Upper lobe of left lung (tissue), 6 donors: Measurements from ENCODE around the gene PCDHGA11. TPM values are rescaled to one million over a fixed set of nuclear protein-coding genes. Genes with fewer than 3 reads are reported as not detected.
"Not testable (repeated sequence)": the region's sequence is repeated elsewhere in the genome, so short reads cannot be mapped to it uniquely, and the experiment has no call there.

Experiments
- ATAC-seq, 2 donors: fragments of 200-7000 bp; cut with Tn5 transposase; one replicate each; pipeline ENCODE4 v1.9.1; 2022; ENCODE audit warnings: mild to moderate bottlenecking in 2 of 2, moderate library complexity in 2 of 2; ENCODE audit not compliant: low FRiP score in 2 of 2
- DNase-seq, 2 donors: peaks; one replicate each; pipeline ENCODE4 v3.0.0-alpha.2; 2019 to 2020
- H3K27ac ChIP-seq, 4 donors: fragments of 200-600 bp; sonication (generic); one replicate each; pipeline ENCODE4 v1.5.1; 2016 to 2019
- H3K27me3 ChIP-seq, 4 donors: fragments of 200-600 bp; sonication (generic); one replicate each; pipeline ENCODE4 v1.5.1; 2017 to 2019
- H3K36me3 ChIP-seq, 4 donors: fragments of 200-600 bp; sonication (generic); one replicate each; pipeline ENCODE4 v1.5.1; 2016 to 2019
- H3K4me1 ChIP-seq, 4 donors: fragments of 200-600 bp; sonication (generic); one replicate each; pipeline ENCODE4 v1.5.1; 2018 to 2019
- H3K4me3 ChIP-seq, 4 donors: fragments of 200-600 bp; sonication (generic); one replicate each; pipeline ENCODE4 v1.5.1; 2017 to 2019; ENCODE audit warnings: mild to moderate bottlenecking in 2 of 4, moderate library complexity in 1 of 4
- H3K9me3 ChIP-seq, 4 donors: fragments of 200-600 bp; sonication (generic); one replicate each; pipeline ENCODE4 v1.5.1; 2018 to 2019
- CTCF ChIP-seq, 6 experiments: fragments of 450-650 bp in 4 of 6; fragments of 200-600 bp in 2 of 6; sonication (generic) in 2 of 6; IDR thresholded peaks; one replicate each; pipeline ENCODE4 v1.5.1; 2016 to 2019; ENCODE audit warnings: antibody characterized with exemption in 6 of 6
- EP300 ChIP-seq, 4 donors: sonication (generic); formaldehyde crosslinking; IDR thresholded peaks; one replicate each; pipeline ENCODE4 v1.5.1; 2017; ENCODE audit warnings: antibody characterized with exemption in 4 of 4, control low read depth in 2 of 4
- POLR2A ChIP-seq, 4 donors: fragments of 450-650 bp; IDR thresholded peaks; one replicate each; pipeline ENCODE4 v1.5.1; 2016 to 2017; ENCODE audit warnings: antibody characterized with exemption in 4 of 4, mild to moderate bottlenecking in 2 of 4
- POLR2AphosphoS5 ChIP-seq, 2 donors: sonication (generic); formaldehyde crosslinking; IDR thresholded peaks; one replicate each; pipeline ENCODE4 v1.5.1; 2017; ENCODE audit warnings: antibody characterized with exemption in 2 of 2
- WGBS, 2 donors: methylation state at CpG; one replicate each; pipeline ENCODE4 v1.1.5; 2017 to 2018; 5-methylcytosine and 5-hydroxymethylcytosine counted together
- total RNA-seq, 6 donors: library from RNA; depleted of rRNA in 4 of 6; stranded (reverse); fragments of >200 nt in 4 of 6; gene quantifications; one replicate each; pipeline versions ENCODE4 v1.1.0 to v1.2.1, GENCODE V29; 2016 to 2021
- donor health status: DM: no; HTN: no; CAD: no; lungs with moderate emphysema.
- donor health status: DM: no; HTN: yes; CAD: no; lungs with severe emphysema.

Gene PCDHGA11
- total RNA-seq, 6 donors from 2014 or later: 2.0 to 16.8 (median 2.3) TPM

GRCh38 chr5:141393267-141393666 is 27.6 kb upstream of the PCDHGA11 start:
- Histone ChIP-seq H3K9me3 (peaks cover 30 to 88% (median 78%) of the 10 kb centered on the region in 4 donors), H3K4me1 (no peaks in the 10 kb centered on the region), H3K36me3 (no peaks in the 10 kb centered on the region), H3K27me3 (no peaks in the 10 kb centered on the region), H3K4me3 (no peak overlapping the region), H3K27ac (no peak overlapping the region)
- TF ChIP-seq CTCF (IDR thresholded peaks at IDR 0.05) (no peak), EP300 (IDR thresholded peaks at IDR 0.05) (no peak), POLR2AphosphoS5 (IDR thresholded peaks at IDR 0.05) (no peak), POLR2A (IDR thresholded peaks at IDR 0.05) (no peak)
- DNase-seq (no peak), ATAC-seq (no peak)
- WGBS, 2 donors: 35 to 44% methylated on average over 16 to 19 of the region's 21 CpGs

- H3K9me3 ChIP-seq: peaks cover 28 to 87% (median 78%) of the 10 kb centered on the region in 4 donors
Observed at GRCh38 chr5:141394401-141395187, 26.3 kb upstream of the PCDHGA11 start.

GRCh38 chr5:141397756-141398551 is 22.9 kb upstream of the PCDHGA11 start, which contains the start of gene PCDHGB5:
TSS of gene PCDHGB5 (plus strand) at chr5:141397947. CDS start at chr5:141398128, 181 bp downstream.
- ATAC-seq (peak; percentile 80 to 87), DNase-seq (peak in 1 of 2 donors; percentile 47)
- Histone ChIP-seq H3K4me3 (peak within 1 kb of the TSS in 3 of 4 donors; percentile 33 to 43 (median 34)), H3K9me3 (peaks cover 41 to 83% (median 76%) of the 10 kb centered on the region in 4 donors)
- not testable (repeated sequence) for H3K36me3 ChIP-seq, H3K27me3 ChIP-seq, H3K27ac ChIP-seq, H3K4me1 ChIP-seq
- 6 to 13% methylated on average over 23 to 25 of the region's 43 CpGs for WGBS, 2 donors
- peak in 5 of 6 experiments; percentile 19 to 57 (median 48) for TF ChIP-seq CTCF (IDR thresholded peaks at IDR 0.05)

More at GRCh38 chr5:141394401-141395187, 26.3 kb upstream of the PCDHGA11 start:
- not testable (repeated sequence) for H3K4me1 ChIP-seq, H3K36me3 ChIP-seq, H3K27ac ChIP-seq, H3K4me3 ChIP-seq, H3K27me3 ChIP-seq, ATAC-seq
- WGBS, 2 donors: 35 to 36% methylated on average over 17 to 32 of the region's 53 CpGs
- DNase-seq: peak in 1 of 2 donors; percentile 68

- 33 to 37% methylated on average over 8 to 15 of the region's 15 CpGs for WGBS, 2 donors
- no peaks in the 10 kb centered on the region for H3K4me1 ChIP-seq
- ATAC-seq: no peak
- DNase-seq: no peak
- H3K9me3 ChIP-seq: peaks cover 42 to 83% (median 76%) of the 10 kb centered on the region in 4 donors
- no peaks in the 10 kb centered on the region for H3K27me3 ChIP-seq
- TF ChIP-seq POLR2A (IDR thresholded peaks at IDR 0.05) (no peak), CTCF (IDR thresholded peaks at IDR 0.05) (no peak), POLR2AphosphoS5 (IDR thresholded peaks at IDR 0.05) (no peak)
- no peaks in the 10 kb centered on the region for H3K36me3 ChIP-seq
- H3K27ac ChIP-seq: no peak overlapping the region
- no peak overlapping the region for H3K4me3 ChIP-seq
Observed at GRCh38 chr5:141398608-141399007, 22.2 kb upstream of the PCDHGA11 start.

GRCh38 chr5:141399555-141400258 is 21.1 kb upstream of the PCDHGA11 start:
- H3K9me3 ChIP-seq: peaks cover 41 to 84% (median 77%) of the 10 kb centered on the region in 4 donors
- H3K36me3 ChIP-seq: no peaks in the 10 kb centered on the region
- no peak overlapping the region for H3K4me3 ChIP-seq
- H3K27me3 ChIP-seq: no peaks in the 10 kb centered on the region
- no peaks in the 10 kb centered on the region for H3K4me1 ChIP-seq
- no peak for TF ChIP-seq EP300 (IDR thresholded peaks at IDR 0.05)
- no peak for TF ChIP-seq CTCF (IDR thresholded peaks at IDR 0.05)
- no peak for TF ChIP-seq POLR2AphosphoS5 (IDR thresholded peaks at IDR 0.05)
- no peak for TF ChIP-seq POLR2A (IDR thresholded peaks at IDR 0.05)
- H3K27ac ChIP-seq: no peak overlapping the region
- ATAC-seq (no peak), DNase-seq (no peak)
- WGBS, 2 donors: 30 to 41% methylated on average over 4 to 49 of the region's 61 CpGs
